Measurements from ENCODE around the gene ZNF593. TPM values are rescaled to one million over a fixed set of nuclear protein-coding genes. Genes with fewer than 3 reads are reported as not detected.

Gene ZNF593
- polyA plus RNA-seq, 1 donor (not counting 4 experiments of a cell fraction or from before 2014, with no cell fraction given), result 26.0 TPM

- Histone ChIP-seq H3K4me2 (ENCODE audit: control insufficient read depth, extremely low read depth, insufficient read depth, low read depth, low read length) (no peak overlapping the region), H3K9me3 (ENCODE audit: control insufficient read depth, low read depth, low read length) (no peaks in the 10 kb centered on the region), H3K9ac (ENCODE audit: control insufficient read depth, extremely low read depth, insufficient read depth, low read length) (no peak overlapping the region), H3K27me3 (ENCODE audit: control insufficient read depth, extremely low read depth, insufficient read depth, low read length) (no peaks in the 10 kb centered on the region), H4K20me1 (ENCODE audit: control insufficient read depth, extremely low read depth, insufficient read depth, low read length) (no peaks in the 10 kb centered on the region), H3K36me3 (ENCODE audit: control insufficient read depth in 2 of 2, extremely low read depth in 1 of 2, insufficient read depth in 2 of 2, low read length in 2 of 2) (no peaks in the 10 kb centered on the region), H3K4me3 (ENCODE audit: control insufficient read depth in 2 of 3, extremely low read depth in 1 of 3, insufficient read depth in 2 of 3, low read depth in 1 of 3, low read length in 3 of 3) (no peak overlapping the region), H3K79me2 (ENCODE audit: control insufficient read depth, insufficient read depth, low read length) (no peaks in the 10 kb centered on the region), H3K27ac (ENCODE audit: control insufficient read depth, insufficient read depth, low read length) (no peak overlapping the region), H2AFZ (ENCODE audit: control insufficient read depth, low read length) (no peak overlapping the region), H3K9me1 (ENCODE audit: control insufficient read depth, extremely low read depth, insufficient read depth, low read length) (no peaks in the 10 kb centered on the region), H3K4me1 (ENCODE audit: control insufficient read depth, extremely low read depth, insufficient read depth, low read length) (no peaks in the 10 kb centered on the region)
- dilution Hi-C loops (cut with MboI; ENCODE audit: extremely low pct_ligation_motif_present, low sequenced_read_pairs), result no loop called here
- FAIRE-seq, result no peak
- no peak for DNase-seq (ENCODE audit: low read depth, low spot score)
- TF ChIP-seq EZH2 (IDR thresholded peaks at IDR 0.05; ENCODE audit: low read length) (no peak), CTCF (optimal IDR thresholded peaks at IDR 0.05 in 1 of 3, IDR thresholded peaks at IDR 0.05 in 1 of 3, conservative IDR thresholded peaks at IDR 0.05 in 1 of 3; ENCODE audit: extremely low read depth in 1 of 3, insufficient read depth in 2 of 3, low read length in 3 of 3) (no peak)
Measured at GRCh38 chr1:26145960-26146294, 23.8 kb upstream of the ZNF593 start.

GRCh38 chr1:26148887-26149286 is 20.8 kb upstream of the ZNF593 start:
- Histone ChIP-seq H3K27ac (ENCODE audit: control insufficient read depth, insufficient read depth, low read length) (no peak overlapping the region), H3K27me3 (ENCODE audit: control insufficient read depth, extremely low read depth, insufficient read depth, low read length) (no peaks in the 10 kb centered on the region), H3K9me1 (ENCODE audit: control insufficient read depth, extremely low read depth, insufficient read depth, low read length) (no peaks in the 10 kb centered on the region), H2AFZ (ENCODE audit: control insufficient read depth, low read length) (no peak overlapping the region), H3K4me3 (ENCODE audit: control insufficient read depth in 2 of 3, extremely low read depth in 1 of 3, insufficient read depth in 2 of 3, low read depth in 1 of 3, low read length in 3 of 3) (no peak overlapping the region), H3K4me1 (ENCODE audit: control insufficient read depth, extremely low read depth, insufficient read depth, low read length) (no peaks in the 10 kb centered on the region), H3K4me2 (ENCODE audit: control insufficient read depth, extremely low read depth, insufficient read depth, low read depth, low read length) (no peak overlapping the region), H3K36me3 (ENCODE audit: control insufficient read depth in 2 of 2, extremely low read depth in 1 of 2, insufficient read depth in 2 of 2, low read length in 2 of 2) (no peaks in the 10 kb centered on the region), H3K9ac (ENCODE audit: control insufficient read depth, extremely low read depth, insufficient read depth, low read length) (no peak overlapping the region), H3K79me2 (ENCODE audit: control insufficient read depth, insufficient read depth, low read length) (no peaks in the 10 kb centered on the region), H3K9me3 (ENCODE audit: control insufficient read depth, low read depth, low read length) (no peaks in the 10 kb centered on the region), H4K20me1 (ENCODE audit: control insufficient read depth, extremely low read depth, insufficient read depth, low read length) (no peaks in the 10 kb centered on the region)
- dilution Hi-C loops (cut with MboI; ENCODE audit: extremely low pct_ligation_motif_present, low sequenced_read_pairs), result no loop called here
- DNase-seq (ENCODE audit: low read depth, low spot score), result no peak
- no peak for FAIRE-seq
- TF ChIP-seq EZH2 (IDR thresholded peaks at IDR 0.05; ENCODE audit: low read length), result no peak
- TF ChIP-seq CTCF (optimal IDR thresholded peaks at IDR 0.05 in 1 of 3, IDR thresholded peaks at IDR 0.05 in 1 of 3, conservative IDR thresholded peaks at IDR 0.05 in 1 of 3; ENCODE audit: extremely low read depth in 1 of 3, insufficient read depth in 2 of 3, low read length in 3 of 3), result no peak

Measured in keratinocyte (primary cell).